Pulmonary artery endothelial cell (primary cell): ENCODE results near the gene PLEKHA7. TPM values are rescaled to one million over a fixed set of nuclear protein-coding genes. Genes with fewer than 3 reads are reported as not detected.
"Not testable (repeated sequence)": the region's sequence is repeated elsewhere in the genome, so short reads cannot be mapped to it uniquely, and the experiment has no call there.

ENCODE experiments used
- DNase-seq: peaks from one replicate; pipeline ENCODE4 v3.0.0-alpha.2; 2011; ENCODE audit warnings: low read depth, low spot score
- total RNA-seq: library from RNA; depleted of rRNA; stranded (reverse); fragments of >200 nt; gene quantifications from 2 replicates; pipeline ENCODE4 v1.2.3, GENCODE V29; 2014

PLEKHA7 gene
- total RNA-seq, 1 donor from 2014 or later, result 0.20 TPM

GRCh38 chr11:16918543-16919182, 95.6 kb downstream of the PLEKHA7 start:
- not testable (repeated sequence) for DNase-seq

GRCh38 chr11:16917941-16918340, 96.3 kb downstream of the PLEKHA7 start:
- DNase-seq, result peak; percentile 20

GRCh38 chr11:16912692-16913111, 101.5 kb downstream of the PLEKHA7 start:
- DNase-seq, result no peak

GRCh38 chr11:16911658-16912057, 102.6 kb downstream of the PLEKHA7 start:
- DNase-seq, result no peak

GRCh38 chr11:16911186-16911585, 103.0 kb downstream of the PLEKHA7 start:
- DNase-seq, result no peak

GRCh38 chr11:16909359-16910035, 104.7 kb downstream of the PLEKHA7 start:
- DNase-seq, result no peak

- no peak for DNase-seq
These were observed 108.8 kb downstream of the PLEKHA7 start for GRCh38 chr11:16905375-16905774.

- not testable (repeated sequence) for DNase-seq
These were observed 109.5 kb downstream of the PLEKHA7 start for GRCh38 chr11:16904761-16905160.

GRCh38 chr11:16902781-16903378, 111.3 kb downstream of the PLEKHA7 start:
- DNase-seq, result peak; percentile 35

- no peak for DNase-seq
These were observed 112.0 kb downstream of the PLEKHA7 start for GRCh38 chr11:16902182-16902581.

- no peak for DNase-seq
These were observed 113.7 kb downstream of the PLEKHA7 start for GRCh38 chr11:16900491-16900890.

GRCh38 chr11:16899708-16900303, 114.4 kb downstream of the PLEKHA7 start:
- DNase-seq, result no peak

- DNase-seq, result no peak
These were observed 115.8 kb downstream of the PLEKHA7 start for GRCh38 chr11:16898274-16898985.

- DNase-seq, result no peak
These were observed 116.6 kb downstream of the PLEKHA7 start for GRCh38 chr11:16897470-16898061.

GRCh38 chr11:16896729-16897469, 117.3 kb downstream of the PLEKHA7 start:
- no peak for DNase-seq

GRCh38 chr11:16895306-16895705, 118.9 kb downstream of the PLEKHA7 start:
- no peak for DNase-seq

GRCh38 chr11:16893456-16894066, 120.7 kb downstream of the PLEKHA7 start:
- DNase-seq, result no peak

- DNase-seq, result no peak
These were observed 122.2 kb downstream of the PLEKHA7 start for GRCh38 chr11:16891964-16892363.

GRCh38 chr11:16891165-16891564, 123.0 kb downstream of the PLEKHA7 start:
- no peak for DNase-seq

GRCh38 chr11:16890442-16890841, 123.8 kb downstream of the PLEKHA7 start:
- DNase-seq, result no peak
